Measurements from ENCODE around the gene SPATA6L. TPM values are rescaled to one million over a fixed set of nuclear protein-coding genes. Genes with fewer than 3 reads are reported as not detected.

The SPATA6L gene
- total and polyA plus RNA-seq, 5 donors from 2014 or later: 0.21 to 2.5 (median 1.5) TPM

GRCh38 chr9:4701526-4701925 is 35.2 kb upstream of the SPATA6L start:
- ATAC-seq (ENCODE audit: low read depth in 2 of 2) (no peak), DNase-seq (no peak)
- H3K4me1 ChIP-seq (ENCODE audit: control insufficient read depth, insufficient read depth, low read length, poor library complexity, severe bottlenecking): no peaks in the 10 kb centered on the region
- peaks cover 74% of the 10 kb centered on the region for H3K36me3 ChIP-seq (ENCODE audit: control insufficient read depth, insufficient read depth, low read length)
- H3K27me3 ChIP-seq (ENCODE audit: control insufficient read depth, insufficient read depth, low read length): no peaks in the 10 kb centered on the region
- Mint-ChIP-seq H3K36me3 (peaks cover 44% of the 10 kb centered on the region), H3K27ac (peak overlapping the region in 2 of 3 donors; percentile 4 to 26), H3K4me3 (no peak overlapping the region), H3K9me3 (no peaks in the 10 kb centered on the region), H3K27me3 (no peaks in the 10 kb centered on the region), H3K4me1 (peaks cover 14 to 31% (median 18%) of the 10 kb centered on the region in 4 donors)
- H3K27ac ChIP-seq (ENCODE audit: insufficient read depth, low read length, poor library complexity, severe bottlenecking): no peak overlapping the region
- no peak overlapping the region for H3K4me3 ChIP-seq (ENCODE audit: low read depth, low read length)
- H3K9me3 ChIP-seq (ENCODE audit: control insufficient read depth in 2 of 2, low read length in 2 of 2): no peaks in the 10 kb centered on the region

DNA sequence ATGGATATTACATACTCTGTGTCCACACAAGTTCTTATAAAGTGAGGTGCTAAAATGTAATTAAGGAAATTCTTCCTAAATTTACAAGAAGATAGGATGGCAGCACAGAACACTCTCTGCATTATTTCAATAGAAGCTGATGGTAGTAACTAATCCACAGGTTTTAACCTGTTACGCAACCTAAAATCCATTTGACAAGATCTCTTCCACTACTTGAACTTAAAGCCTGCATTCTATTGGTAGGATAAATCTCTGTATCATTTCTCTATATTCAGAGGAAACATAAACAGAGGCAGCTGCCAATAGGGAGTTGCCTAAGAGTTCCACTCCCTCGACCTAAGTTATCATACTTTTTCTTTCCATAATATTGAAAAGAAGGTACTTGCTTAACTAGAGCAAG is 34.7 kb upstream of the SPATA6L start:
- no peak for ATAC-seq (ENCODE audit: low read depth in 2 of 2)
- Mint-ChIP-seq H3K9me3 (no peaks in the 10 kb centered on the region), H3K4me1 (peaks cover 18 to 30% (median 20%) of the 10 kb centered on the region in 4 donors), H3K4me3 (no peak overlapping the region), H3K27ac (peak overlapping the region; percentile 4 to 27 (median 26)), H3K27me3 (no peaks in the 10 kb centered on the region), H3K36me3 (peaks cover 41% of the 10 kb centered on the region)
- no peaks in the 10 kb centered on the region for H3K27me3 ChIP-seq (ENCODE audit: control insufficient read depth, insufficient read depth, low read length)
- peaks cover 71% of the 10 kb centered on the region for H3K36me3 ChIP-seq (ENCODE audit: control insufficient read depth, insufficient read depth, low read length)
- no peak overlapping the region for H3K4me3 ChIP-seq (ENCODE audit: low read depth, low read length)
- no peaks in the 10 kb centered on the region for H3K4me1 ChIP-seq (ENCODE audit: control insufficient read depth, insufficient read depth, low read length, poor library complexity, severe bottlenecking)
- DNase-seq: no peak
- H3K9me3 ChIP-seq (ENCODE audit: control insufficient read depth in 2 of 2, low read length in 2 of 2): no peaks in the 10 kb centered on the region
- no peak overlapping the region for H3K27ac ChIP-seq (ENCODE audit: insufficient read depth, low read length, poor library complexity, severe bottlenecking)

GRCh38 chr9:4700091-4700490 is 33.8 kb upstream of the SPATA6L start:
- peaks cover 38% of the 10 kb centered on the region for H3K36me3 Mint-ChIP-seq

GRCh38 chr9:4691795-4692194 is 25.5 kb upstream of the SPATA6L start:
- no peak overlapping the region for H3K27ac Mint-ChIP-seq
- no peaks in the 10 kb centered on the region for H3K4me1 ChIP-seq (ENCODE audit: control insufficient read depth, insufficient read depth, low read length, poor library complexity, severe bottlenecking)
- peaks cover 35% of the 10 kb centered on the region for H3K36me3 Mint-ChIP-seq
- H3K27ac ChIP-seq (ENCODE audit: insufficient read depth, low read length, poor library complexity, severe bottlenecking): no peak overlapping the region
- no peak for ATAC-seq (ENCODE audit: low read depth in 2 of 2)
- H3K27me3 Mint-ChIP-seq: no peaks in the 10 kb centered on the region
- peaks cover 63% of the 10 kb centered on the region for H3K36me3 ChIP-seq (ENCODE audit: control insufficient read depth, insufficient read depth, low read length)
- H3K27me3 ChIP-seq (ENCODE audit: control insufficient read depth, insufficient read depth, low read length): no peaks in the 10 kb centered on the region
- H3K9me3 Mint-ChIP-seq: no peaks in the 10 kb centered on the region
- no peak for DNase-seq
- H3K9me3 ChIP-seq (ENCODE audit: control insufficient read depth in 2 of 2, low read length in 2 of 2): no peaks in the 10 kb centered on the region
- H3K4me1 Mint-ChIP-seq: peaks cover 31 to 60% (median 35%) of the 10 kb centered on the region in 4 donors
- no peak overlapping the region for H3K4me3 ChIP-seq (ENCODE audit: low read depth, low read length)
- H3K4me3 Mint-ChIP-seq: no peak overlapping the region

More at GRCh38 chr9:4700091-4700490, 33.8 kb upstream of the SPATA6L start:
- Mint-ChIP-seq H3K27me3 (no peaks in the 10 kb centered on the region), H3K4me3 (no peak overlapping the region), H3K4me1 (peaks cover 18 to 28% (median 23%) of the 10 kb centered on the region in 4 donors), H3K27ac (no peak overlapping the region), H3K9me3 (no peaks in the 10 kb centered on the region)
- Histone ChIP-seq H3K36me3 (ENCODE audit: control insufficient read depth, insufficient read depth, low read length) (peaks cover 71% of the 10 kb centered on the region), H3K27me3 (ENCODE audit: control insufficient read depth, insufficient read depth, low read length) (no peaks in the 10 kb centered on the region), H3K9me3 (ENCODE audit: control insufficient read depth in 2 of 2, low read length in 2 of 2) (no peaks in the 10 kb centered on the region), H3K4me1 (ENCODE audit: control insufficient read depth, insufficient read depth, low read length, poor library complexity, severe bottlenecking) (no peaks in the 10 kb centered on the region), H3K4me3 (ENCODE audit: low read depth, low read length) (no peak overlapping the region), H3K27ac (ENCODE audit: insufficient read depth, low read length, poor library complexity, severe bottlenecking) (no peak overlapping the region)
- no peak for DNase-seq
- ATAC-seq (ENCODE audit: low read depth in 2 of 2): no peak

- H3K9me3 Mint-ChIP-seq: no peaks in the 10 kb centered on the region
- peaks cover 32 to 63% (median 37%) of the 10 kb centered on the region in 4 donors for H3K4me1 Mint-ChIP-seq
Observed at GRCh38 chr9:4690144-4690543, 23.9 kb upstream of the SPATA6L start.

GRCh38 chr9:4689687-4690104 is 23.4 kb upstream of the SPATA6L start:
- Histone ChIP-seq H3K9me3 (ENCODE audit: control insufficient read depth in 2 of 2, low read length in 2 of 2) (no peaks in the 10 kb centered on the region), H3K36me3 (ENCODE audit: control insufficient read depth, insufficient read depth, low read length) (peaks cover 69% of the 10 kb centered on the region), H3K27me3 (ENCODE audit: control insufficient read depth, insufficient read depth, low read length) (no peaks in the 10 kb centered on the region), H3K4me1 (ENCODE audit: control insufficient read depth, insufficient read depth, low read length, poor library complexity, severe bottlenecking) (peaks cover 8% of the 10 kb centered on the region), H3K27ac (ENCODE audit: insufficient read depth, low read length, poor library complexity, severe bottlenecking) (no peak overlapping the region), H3K4me3 (ENCODE audit: low read depth, low read length) (no peak overlapping the region)
- ATAC-seq (ENCODE audit: low read depth in 2 of 2): no peak
- H3K27ac Mint-ChIP-seq: peak overlapping the region; percentile 44 to 66 (median 65)
- peaks cover 35 to 64% (median 40%) of the 10 kb centered on the region in 4 donors for H3K4me1 Mint-ChIP-seq
- no peaks in the 10 kb centered on the region for H3K9me3 Mint-ChIP-seq
- H3K27me3 Mint-ChIP-seq: no peaks in the 10 kb centered on the region
- H3K36me3 Mint-ChIP-seq: peaks cover 50% of the 10 kb centered on the region
- no peak for DNase-seq
- H3K4me3 Mint-ChIP-seq: no peak overlapping the region

More at GRCh38 chr9:4690144-4690543, 23.9 kb upstream of the SPATA6L start:
- no peak overlapping the region for H3K4me3 ChIP-seq (ENCODE audit: low read depth, low read length)
- no peak overlapping the region for H3K4me3 Mint-ChIP-seq
- no peak for DNase-seq
- H3K9me3 ChIP-seq (ENCODE audit: control insufficient read depth in 2 of 2, low read length in 2 of 2): no peaks in the 10 kb centered on the region
- no peak for ATAC-seq (ENCODE audit: low read depth in 2 of 2)
- peak overlapping the region; percentile 44 to 66 (median 65) for H3K27ac Mint-ChIP-seq
- H3K27ac ChIP-seq (ENCODE audit: insufficient read depth, low read length, poor library complexity, severe bottlenecking): no peak overlapping the region
- H3K36me3 ChIP-seq (ENCODE audit: control insufficient read depth, insufficient read depth, low read length): peaks cover 69% of the 10 kb centered on the region
- H3K27me3 ChIP-seq (ENCODE audit: control insufficient read depth, insufficient read depth, low read length): no peaks in the 10 kb centered on the region
- H3K4me1 ChIP-seq (ENCODE audit: control insufficient read depth, insufficient read depth, low read length, poor library complexity, severe bottlenecking): peaks cover 8% of the 10 kb centered on the region
- H3K36me3 Mint-ChIP-seq: peaks cover 46% of the 10 kb centered on the region
- H3K27me3 Mint-ChIP-seq: no peaks in the 10 kb centered on the region

GRCh38 chr9:4689021-4689420 is 22.7 kb upstream of the SPATA6L start:
- no peaks in the 10 kb centered on the region for H3K9me3 ChIP-seq (ENCODE audit: control insufficient read depth in 2 of 2, low read length in 2 of 2)
- H3K4me3 ChIP-seq (ENCODE audit: low read depth, low read length): no peak overlapping the region
- DNase-seq (no peak), ATAC-seq (ENCODE audit: low read depth in 2 of 2) (no peak)
- H3K27me3 ChIP-seq (ENCODE audit: control insufficient read depth, insufficient read depth, low read length): no peaks in the 10 kb centered on the region
- Mint-ChIP-seq H3K36me3 (peaks cover 52% of the 10 kb centered on the region), H3K4me1 (peaks cover 41 to 67% (median 45%) of the 10 kb centered on the region in 4 donors), H3K9me3 (no peaks in the 10 kb centered on the region), H3K27ac (peak overlapping the region in 1 of 3 donors; percentile 18), H3K4me3 (no peak overlapping the region), H3K27me3 (no peaks in the 10 kb centered on the region)
- H3K4me1 ChIP-seq (ENCODE audit: control insufficient read depth, insufficient read depth, low read length, poor library complexity, severe bottlenecking): peaks cover 8% of the 10 kb centered on the region
- H3K27ac ChIP-seq (ENCODE audit: insufficient read depth, low read length, poor library complexity, severe bottlenecking): peak overlapping the region; percentile 14
- H3K36me3 ChIP-seq (ENCODE audit: control insufficient read depth, insufficient read depth, low read length): peaks cover 68% of the 10 kb centered on the region

DNA sequence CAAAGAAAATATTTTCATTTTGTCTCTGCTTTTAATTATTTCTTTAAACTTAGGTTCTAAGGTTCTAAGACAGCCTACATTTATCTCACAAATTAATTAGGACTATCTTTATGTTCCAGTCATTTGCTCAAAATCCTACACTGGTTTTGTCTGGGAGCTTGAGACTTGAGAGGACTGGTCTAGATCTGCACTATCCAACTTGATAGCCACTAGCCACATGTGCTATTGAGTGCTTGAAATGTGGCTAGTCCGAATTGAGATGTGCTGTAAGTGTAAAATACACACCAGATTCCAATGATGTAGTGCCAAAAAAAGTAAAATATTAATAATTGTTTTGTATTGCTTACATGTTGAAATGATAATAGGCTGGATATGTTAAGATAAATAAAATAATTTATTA is 20.3 kb upstream of the SPATA6L start:
- H3K4me3 Mint-ChIP-seq: no peak overlapping the region
- no peak for DNase-seq
- Histone ChIP-seq H3K9me3 (ENCODE audit: control insufficient read depth in 2 of 2, low read length in 2 of 2) (no peaks in the 10 kb centered on the region), H3K4me3 (ENCODE audit: low read depth, low read length) (no peak overlapping the region), H3K27me3 (ENCODE audit: control insufficient read depth, insufficient read depth, low read length) (no peaks in the 10 kb centered on the region), H3K27ac (ENCODE audit: insufficient read depth, low read length, poor library complexity, severe bottlenecking) (no peak overlapping the region), H3K36me3 (ENCODE audit: control insufficient read depth, insufficient read depth, low read length) (peaks cover 58% of the 10 kb centered on the region), H3K4me1 (ENCODE audit: control insufficient read depth, insufficient read depth, low read length, poor library complexity, severe bottlenecking) (peaks cover 8% of the 10 kb centered on the region)
- H3K27ac Mint-ChIP-seq: no peak overlapping the region
- H3K9me3 Mint-ChIP-seq: no peaks in the 10 kb centered on the region
- H3K27me3 Mint-ChIP-seq: no peaks in the 10 kb centered on the region
- peaks cover 45% of the 10 kb centered on the region for H3K36me3 Mint-ChIP-seq
- no peak for ATAC-seq (ENCODE audit: low read depth in 2 of 2)
- peaks cover 42 to 66% (median 47%) of the 10 kb centered on the region in 4 donors for H3K4me1 Mint-ChIP-seq

All from CD4-positive, CD25-positive, alpha-beta regulatory T cell (primary cell).